Panc1 (cell line): ENCODE measurements around the gene SMC3. TPM values are rescaled to one million over a fixed set of nuclear protein-coding genes. Genes with fewer than 3 reads are reported as not detected.

Experiments
- ATAC-seq: fragments of 200-7000 bp; cut with Tn5 transposase; 2 replicates; pipeline ENCODE4 v1.9.1; 2020; ENCODE audit warnings: mild to moderate bottlenecking, moderate library complexity
- BruUV-seq: library from RNA; stranded (reverse); fragments of 400-500 nt; replicated peaks from 2 replicates; lab custom pipeline; 2021; lab: Mats Ljungman, UMichigan
- CTCF ChIA-PET: fragments of 300-600 bp; sonication (Branson Sonifier 250); formaldehyde crosslinking; loops from one replicate; lab custom pipeline; 2022; ENCODE audit warnings: antibody characterized with exemption; lab: Charles Lee
- POLR2A ChIA-PET: fragments of 300-600 bp; sonication (Branson Sonifier 250); formaldehyde crosslinking; loops from one replicate; lab custom pipeline; 2022; ENCODE audit warnings: antibody characterized with exemption; lab: Charles Lee
- DNase-seq: peaks from one replicate; pipeline ENCODE4 v3.0.0-alpha.2; 2010; ENCODE audit warnings: low read depth, low spot score
- H3K27ac ChIP-seq: 2 replicates; pipeline ENCODE4 v1.5.1; 2011; ENCODE audit warnings: mild to moderate bottlenecking, low read length, inconsistent platforms
- H3K27me3 ChIP-seq: fragments of 200-500 bp; sonication (Bioruptor generic); 2 replicates; pipeline ENCODE4 v1.6.0; 2014; ENCODE audit warnings: low read length, inconsistent platforms; ENCODE audit not compliant: control insufficient read depth, insufficient read depth
- H3K36me3 ChIP-seq: fragments of 200-500 bp; sonication (Bioruptor generic); 2 replicates; pipeline ENCODE4 v1.5.1; 2014; ENCODE audit warnings: inconsistent platforms, mild to moderate bottlenecking, low read length, moderate library complexity; ENCODE audit not compliant: control insufficient read depth, insufficient read depth
- H3K4me1 ChIP-seq: 2 replicates; pipeline ENCODE4 v1.5.1; 2011; ENCODE audit warnings: inconsistent platforms, mild to moderate bottlenecking, low read length, moderate library complexity; ENCODE audit not compliant: control insufficient read depth, insufficient read depth
- H3K4me3 ChIP-seq, 2 experiments: 2 replicates each; pipeline ENCODE4 v1.5.1; 2011 to 2012; ENCODE audit warnings: low read depth in 2 of 2, low read length in 2 of 2, mild to moderate bottlenecking in 2 of 2, inconsistent platforms in 1 of 2, moderate library complexity in 1 of 2
- H3K9me3 ChIP-seq: fragments of 200-500 bp; sonication (Bioruptor generic); 2 replicates; pipeline ENCODE4 v1.5.1; 2014; ENCODE audit warnings: low read depth, mild to moderate bottlenecking, inconsistent platforms, low read length, moderate library complexity; ENCODE audit not compliant: control insufficient read depth, insufficient read depth
- POLR2AphosphoS5 ChIP-seq: IDR thresholded peaks from 2 replicates; pipeline ENCODE4 v1.6.1; 2012; ENCODE audit warnings: mild to moderate bottlenecking, low read depth, low read length, moderate library complexity
- REST ChIP-seq, 2 experiments: IDR thresholded peaks; 2 replicates each; pipeline ENCODE4 v1.6.1; 2011 to 2012; ENCODE audit warnings: low read depth in 2 of 2, control low read depth in 1 of 2, low read length in 1 of 2, mild to moderate bottlenecking in 1 of 2, moderate library complexity in 1 of 2; ENCODE audit not compliant: insufficient read depth in 1 of 2
- SIN3A ChIP-seq: IDR thresholded peaks from 2 replicates; pipeline ENCODE4 v1.6.1; 2012; ENCODE audit warnings: low read depth, mild to moderate bottlenecking, low read length, moderate library complexity, borderline replicate concordance; ENCODE audit not compliant: insufficient read depth
- TCF7L2 ChIP-seq: IDR thresholded peaks from 2 replicates; pipeline ENCODE4 v1.6.1; 2011; ENCODE audit warnings: mild to moderate bottlenecking, low read depth, low read length, inconsistent platforms
- in situ Hi-C: cut with HindIII; loops from 2 replicates; pipeline ENCODE4 v1.10.0; 2016; ENCODE audit warnings: low sequenced_read_pairs, low pct_unique_long_range_greater_than_20kb
- intact Hi-C: fragments of 100-400 bp; cut with micrococcal nuclease; formaldehyde crosslinking; loops from one replicate; pipeline ENCODE4 v1.10.0; 2022; ENCODE audit not compliant: unreplicated experiment
- total RNA-seq: library from RNA; stranded (reverse); gene quantifications from one replicate; pipeline ENCODE4 v1.2.1, GENCODE V29; 2021; ENCODE audit not compliant: unreplicated experiment
- TF ChIP-seq, protein P1 (sequence below): fragments of 450-650 bp; IDR thresholded peaks from 2 replicates; pipeline ENCODE4 v1.5.1; 2017; ENCODE audit warnings: mild to moderate bottlenecking

The SMC3 gene
- total RNA-seq, 1 experiment from 2014 or later, result 71.2 TPM

GRCh38 chr10:110612087-110612486, 44.6 kb downstream of the SMC3 start:
- no peaks in the 10 kb centered on the region for H3K36me3 ChIP-seq
- no peak for DNase-seq
- no peak overlapping the region for H3K27ac ChIP-seq
- intact Hi-C loops (loop anchor here (5.0 to 10.0 kb wide), 2 partner anchors 123 to 280 kb away; no protein-coding TSS in a partner anchor), in situ Hi-C loops (no loop called here)
- ATAC-seq, result no peak
- ChIA-PET POLR2A (interaction anchor here (0.6 kb wide), 1 partner anchor 174 kb away, joined by 3 read pairs; no protein-coding TSS in a partner anchor), CTCF (interaction anchor here (0.6 kb wide), 1 partner anchor 142 kb away, joined by 3 read pairs; no protein-coding TSS in a partner anchor)
- TF ChIP-seq TCF7L2, result no peak
- TF ChIP-seq SIN3A, result no peak
- no peak for TF ChIP-seq REST (IDR thresholded peaks at IDR 0.05; ENCODE audit: insufficient read depth in 1 of 2, low read depth in 2 of 2, low read length in 1 of 2)
- TF ChIP-seq POLR2AphosphoS5, result no peak
- TF ChIP-seq, protein P1, sequence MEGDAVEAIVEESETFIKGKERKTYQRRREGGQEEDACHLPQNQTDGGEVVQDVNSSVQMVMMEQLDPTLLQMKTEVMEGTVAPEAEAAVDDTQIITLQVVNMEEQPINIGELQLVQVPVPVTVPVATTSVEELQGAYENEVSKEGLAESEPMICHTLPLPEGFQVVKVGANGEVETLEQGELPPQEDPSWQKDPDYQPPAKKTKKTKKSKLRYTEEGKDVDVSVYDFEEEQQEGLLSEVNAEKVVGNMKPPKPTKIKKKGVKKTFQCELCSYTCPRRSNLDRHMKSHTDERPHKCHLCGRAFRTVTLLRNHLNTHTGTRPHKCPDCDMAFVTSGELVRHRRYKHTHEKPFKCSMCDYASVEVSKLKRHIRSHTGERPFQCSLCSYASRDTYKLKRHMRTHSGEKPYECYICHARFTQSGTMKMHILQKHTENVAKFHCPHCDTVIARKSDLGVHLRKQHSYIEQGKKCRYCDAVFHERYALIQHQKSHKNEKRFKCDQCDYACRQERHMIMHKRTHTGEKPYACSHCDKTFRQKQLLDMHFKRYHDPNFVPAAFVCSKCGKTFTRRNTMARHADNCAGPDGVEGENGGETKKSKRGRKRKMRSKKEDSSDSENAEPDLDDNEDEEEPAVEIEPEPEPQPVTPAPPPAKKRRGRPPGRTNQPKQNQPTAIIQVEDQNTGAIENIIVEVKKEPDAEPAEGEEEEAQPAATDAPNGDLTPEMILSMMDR, result no peak
- H3K4me1 ChIP-seq, result no peaks in the 10 kb centered on the region
- no TSS peak for BruUV-seq
- no peaks in the 10 kb centered on the region for H3K27me3 ChIP-seq
- H3K9me3 ChIP-seq, result no peaks in the 10 kb centered on the region
- no peak overlapping the region for H3K4me3 ChIP-seq

DNA sequence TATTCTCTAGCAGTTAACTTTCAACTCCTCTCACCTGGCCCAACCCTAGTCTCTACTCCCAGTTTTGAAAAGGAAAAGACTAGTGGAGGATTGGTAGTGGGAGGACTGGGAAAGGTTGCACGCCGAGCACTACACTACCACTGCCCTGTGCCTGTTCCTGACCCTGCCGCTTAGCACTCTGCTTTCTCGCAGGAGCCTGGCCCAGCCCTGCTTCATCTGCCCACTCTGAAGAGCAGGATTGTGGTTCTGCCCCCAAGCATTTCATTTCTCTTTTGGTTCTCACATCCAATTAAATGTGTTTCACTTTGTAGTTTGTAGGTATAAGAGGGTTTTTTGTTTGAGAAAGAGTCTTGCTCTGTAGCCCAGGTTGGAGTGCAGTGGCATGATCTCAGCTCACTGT, 45.1 kb downstream of the SMC3 start:
- Histone ChIP-seq H3K36me3 (no peaks in the 10 kb centered on the region), H3K9me3 (no peaks in the 10 kb centered on the region), H3K4me3 (no peak overlapping the region), H3K27ac (no peak overlapping the region), H3K4me1 (no peaks in the 10 kb centered on the region), H3K27me3 (no peaks in the 10 kb centered on the region)
- no TSS peak for BruUV-seq
- TF ChIP-seq, protein P1, result no peak
- TF ChIP-seq REST (IDR thresholded peaks at IDR 0.05; ENCODE audit: insufficient read depth in 1 of 2, low read depth in 2 of 2, low read length in 1 of 2) (no peak), TCF7L2 (no peak), POLR2AphosphoS5 (no peak), SIN3A (no peak)
- intact Hi-C loops, result loop anchor here (5.0 to 10.0 kb wide), 2 partner anchors 122 to 280 kb away; no protein-coding TSS in a partner anchor
- ChIA-PET POLR2A (interaction anchor here (0.6 kb wide), 1 partner anchor 174 kb away, joined by 3 read pairs; no protein-coding TSS in a partner anchor), CTCF (no interaction called here)
- ATAC-seq, result no peak
- in situ Hi-C loops, result no loop called here
- DNase-seq, result no peak
